Breast epithelium (tissue), 3 donors: ENCODE measurements around the gene DLX2.

ENCODE experiments used
- CTCF ChIP-seq, 3 donors: fragments of 450-650 bp; IDR thresholded peaks; one replicate each; pipeline ENCODE4 v1.5.1; 2016 to 2017; ENCODE audit warnings: antibody characterized with exemption in 3 of 3, mild to moderate bottlenecking in 3 of 3, moderate library complexity in 3 of 3
- POLR2A ChIP-seq: fragments of 450-650 bp; IDR thresholded peaks from one replicate; pipeline ENCODE4 v1.6.1; 2016; ENCODE audit warnings: antibody characterized with exemption, mild to moderate bottlenecking, moderate library complexity

- TF ChIP-seq POLR2A: no peak
- TF ChIP-seq CTCF (IDR thresholded peaks at IDR 0.05): no peak
These were observed 21.3 kb downstream of the DLX2 start for GRCh38 chr2:172081221-172082022.
